Heart left ventricle (tissue), 16 donors: Measurements from ENCODE around the gene SIX4. TPM values are rescaled to one million over a fixed set of nuclear protein-coding genes. Genes with fewer than 3 reads are reported as not detected.

Source experiments
- ATAC-seq, 4 donors: fragments of 200-7000 bp; cut with Tn5 transposase; one replicate each; pipeline ENCODE4 v1.9.1; 2020 to 2022; ENCODE audit warnings: moderate library complexity in 4 of 4, mild to moderate bottlenecking in 3 of 4, moderate number of reproducible peaks in 1 of 4
- DNase-seq, 5 donors: peaks; one replicate each; pipeline ENCODE4 v3.0.0-alpha.2; 2020
- H3K27ac ChIP-seq, 12 donors: fragments of 200-600 bp; sonication (generic) in 4 of 12; one replicate each; pipeline versions ENCODE4 v1.5.0 to v1.8.0; 2016 to 2022; ENCODE audit warnings: mild to moderate bottlenecking in 2 of 12
- H3K27me3 ChIP-seq, 9 donors: fragments of 200-600 bp; sonication (generic) in 2 of 9; one replicate each; pipeline versions ENCODE4 v1.5.1 to v1.8.0; 2016 to 2022; ENCODE audit warnings: mild to moderate bottlenecking in 3 of 9
- H3K36me3 ChIP-seq, 9 donors: fragments of 200-600 bp; sonication (generic) in 2 of 9; one replicate each; pipeline versions ENCODE4 v1.5.0 to v1.8.0; 2018 to 2022; ENCODE audit warnings: mild to moderate bottlenecking in 2 of 9
- H3K4me1 ChIP-seq, 12 donors: fragments of 200-600 bp; sonication (generic) in 4 of 12; one replicate each; pipeline versions ENCODE4 v1.5.0 to v1.8.0; 2016 to 2022; ENCODE audit warnings: mild to moderate bottlenecking in 3 of 12
- H3K4me3 ChIP-seq, 12 donors: fragments of 200-600 bp; sonication (generic) in 4 of 12; one replicate each; pipeline versions ENCODE4 v1.5.0 to v1.8.0; 2017 to 2022; ENCODE audit warnings: mild to moderate bottlenecking in 9 of 12, moderate library complexity in 4 of 12
- H3K9me3 ChIP-seq, 12 donors: fragments of 200-600 bp; sonication (generic) in 4 of 12; one replicate each; pipeline versions ENCODE4 v1.5.0 to v1.8.0; 2016 to 2022; ENCODE audit warnings: mild to moderate bottlenecking in 1 of 12
- CTCF ChIP-seq, 12 donors: fragments of 200-600 bp; sonication (generic) in 4 of 12; IDR thresholded peaks; one replicate each; pipeline versions ENCODE4 v1.5.0 to v1.8.0; 2018 to 2022; ENCODE audit warnings: antibody characterized with exemption in 12 of 12, mild to moderate bottlenecking in 5 of 12
- POLR2A ChIP-seq, 2 donors: fragments of 450-650 bp; IDR thresholded peaks; one replicate each; pipeline ENCODE4 v1.6.1; 2017; ENCODE audit warnings: antibody characterized with exemption in 2 of 2, mild to moderate bottlenecking in 2 of 2, moderate library complexity in 2 of 2
- WGBS, 4 donors: extraction: QIAGEN DNeasy Blood & Tissue Kit in 2 of 4; methylation state at CpG; one replicate each; pipeline versions ENCODE4 v1.1.5 to v1.1.7; 2013 to 2018; 5-methylcytosine and 5-hydroxymethylcytosine counted together
- intact Hi-C, 10 donors: fragments of 100-400 bp; cut with DNase I; formaldehyde crosslinking; loops; one replicate each; pipeline versions ENCODE4 v1.11.1 to v1.14.2; 2022
- long read RNA-seq, 3 donors: library from polyadenylated mRNA; unstranded; transcript quantifications; one replicate each; pipeline ENCODE4 v2.0.0, GENCODE V29; 2020 to 2021
- polyA plus RNA-seq, 2 donors: library from polyadenylated mRNA; stranded (reverse); fragments of 200-250 nt; gene quantifications; one replicate each; pipeline ENCODE4 v1.2.3, GENCODE V29; 2013
- total RNA-seq, 9 donors: library from RNA; depleted of rRNA in 2 of 9; stranded (reverse); fragments of >200 nt in 2 of 9; fragmentation: NEBNext Ultra II Directional in 3 of 9; extraction: Animal tissue kit (Norgen Biotek cat#: 25700) in 3 of 9; gene quantifications; one replicate each; pipeline versions ENCODE4 v1.1.0 to v1.2.4, GENCODE V29; 2016 to 2023
- donor health status: ischemic (EF 13 %, LVEDD 7.1; RV severe dilation, severe dysfunction).
- donor health status: healthy with polysubstance abuse.
- donor health status: DM: no; HTN: yes; CAD: no.
- donor health status: DM: no; HTN: no; CAD: no.
- donor health status: ischemic (EF 25% LVEDD 6.9; RV normal size, moderate dysfunction).
- donor health status: ischemic (EF 25% LVEDD 5.7; RV mildly dilated, moderate dysfunction).
- donor health status: healthy.
- donor health status: DM: yes; HTN: yes; CAD: no.
- donor health status: ischemic (EF 35%, LVEDD 5.7; RV mildly dilated, moderate dysfunction).
- donor health status: nonischemic (EF 11% LVEDD 7.7; RV severe dilation, severe dysfunction).
- donor health status: DM: yes; HTN: yes; CAD: no.
- donor health status: PGD.
- donor health status: ischemic (EF 29% LVEDD 5.4; RV normal size, mild dysfunction).
- donor health status: nonischemic (EF 23%, LVEDD 6.1; RV moderate dilation, normal function).

Gene SIX4
- total RNA-seq, result 1 to 10 TPM in 6 of 9 donors, under 1 TPM in 3; 0.64 to 2.9 (median 1.4) TPM
- under 1 TPM; 0.27 to 0.32 TPM for polyA plus RNA-seq
- long read RNA-seq, donor 1, result 0 reads
- long read RNA-seq, donor 2, result 0 reads
- long read RNA-seq, donor 3, result 0 reads

GRCh38 chr14:60723907-60724618 is at the start of gene SIX4:
SIX4 (minus strand) TSS chr14:60724351; CDS start chr14:60724074, 277 bp downstream.
- peak within 1 kb of the TSS in 7 of 12 donors; percentile 15 to 66 (median 39) for H3K27ac ChIP-seq
- H3K36me3 ChIP-seq, result no peaks in the 10 kb centered on the region
- TF ChIP-seq CTCF (IDR thresholded peaks at IDR 0.05) (no peak), POLR2A (IDR thresholded peaks at IDR 0.05) (peak in 1 of 2 donors; percentile 20)
- intact Hi-C loops, result no loop called here
- H3K4me1 ChIP-seq, result peaks cover 0 to 36% (median 12%) of the 10 kb centered on the region in 12 donors
- ATAC-seq, result peak; percentile 91 to 94 (median 94)
- peak; percentile 47 to 67 (median 60) for DNase-seq
- H3K9me3 ChIP-seq, result no peaks in the 10 kb centered on the region
- 2 to 3% (median 3%) methylated on average over 35 to 36 of the region's 36 CpGs for WGBS, 4 donors
- peak within 1 kb of the TSS; percentile 25 to 91 (median 68) for H3K4me3 ChIP-seq
- peaks cover 0 to 92% (median 15%) of the 10 kb centered on the region in 9 donors for H3K27me3 ChIP-seq

GRCh38 chr14:60773558-60773957 is 49.4 kb upstream of the SIX4 start:
- Histone ChIP-seq H3K4me3 (no peak overlapping the region), H3K4me1 (peaks cover 0 to 21% (median 4%) of the 10 kb centered on the region in 12 donors), H3K27me3 (no peaks in the 10 kb centered on the region), H3K27ac (no peak overlapping the region), H3K9me3 (no peaks in the 10 kb centered on the region), H3K36me3 (no peaks in the 10 kb centered on the region)
- TF ChIP-seq POLR2A (IDR thresholded peaks at IDR 0.05), result no peak
- intact Hi-C loops, result no loop called here
- no peak for DNase-seq
- ATAC-seq, result no peak

GRCh38 chr14:60771117-60771516 is 47.0 kb upstream of the SIX4 start:
- H3K27me3 ChIP-seq, result no peaks in the 10 kb centered on the region
- no peak overlapping the region for H3K27ac ChIP-seq
- no peak overlapping the region for H3K4me3 ChIP-seq
- WGBS, 4 donors, result 45 to 48% (median 47%) methylated on average over 2 of the region's 2 CpGs
- intact Hi-C loops, result no loop called here
- H3K36me3 ChIP-seq, result no peaks in the 10 kb centered on the region
- H3K9me3 ChIP-seq, result no peaks in the 10 kb centered on the region
- peaks cover 0 to 8% (median 0%) of the 10 kb centered on the region in 12 donors for H3K4me1 ChIP-seq
- no peak for TF ChIP-seq POLR2A (IDR thresholded peaks at IDR 0.05)
- no peak for TF ChIP-seq CTCF (IDR thresholded peaks at IDR 0.05)
- DNase-seq (no peak), ATAC-seq (no peak)

- H3K27me3 ChIP-seq, result no peaks in the 10 kb centered on the region
- ATAC-seq, result no peak
- intact Hi-C loops, result no loop called here
- H3K36me3 ChIP-seq, result no peaks in the 10 kb centered on the region
- WGBS, 4 donors, result 96 to 98% (median 98%) methylated on average over 2 of the region's 2 CpGs
- H3K4me3 ChIP-seq, result no peak overlapping the region
- H3K27ac ChIP-seq, result no peak overlapping the region
- H3K9me3 ChIP-seq, result no peaks in the 10 kb centered on the region
- DNase-seq, result no peak
- H3K4me1 ChIP-seq, result peaks cover 0 to 2% (median 0%) of the 10 kb centered on the region in 12 donors
- no peak for TF ChIP-seq POLR2A (IDR thresholded peaks at IDR 0.05)
- TF ChIP-seq CTCF (IDR thresholded peaks at IDR 0.05), result no peak
These were observed 44.5 kb upstream of the SIX4 start for GRCh38 chr14:60768602-60769001.
